Measurements from ENCODE around the gene SLK. TPM values are rescaled to one million over a fixed set of nuclear protein-coding genes. Genes with fewer than 3 reads are reported as not detected.

The SLK gene
- total RNA-seq = 50.7 TPM

GRCh38 chr10:103966671-103967447 lies at the start of gene SLK:
Gene SLK, plus strand, starts transcription at chr10:103967140. Its CDS starts 606 bp downstream, at chr10:103967746.

GRCh38 chr10:103918053-103918846 lies 48.7 kb upstream of the SLK start, which contains the start of gene STN1:
Gene STN1, minus strand, starts transcription at chr10:103918184. Its CDS starts 590 bp downstream, at chr10:103917594.

Small RNA genes lying within 50 kb of the gene (small RNA-seq; reads per million reads assigned to genes)
- not detected for gene RN7SL524P (ENCODE audit: low replicate concordance)

Other genes starting within 250 kb of the SLK start
- gene SH3PXD2A, start 111.6 kb upstream of the SLK start, total RNA-seq = 18.5 TPM
- 5.0 TPM for gene STN1, start 49.0 kb upstream of the SLK start, total RNA-seq
- gene COL17A1, start 118.7 kb downstream of the SLK start, total RNA-seq = not detected
- gene SFR1, start 155.0 kb downstream of the SLK start, total RNA-seq = 11.9 TPM